ENCODE measurements around the gene BSN. TPM values are rescaled to one million over a fixed set of nuclear protein-coding genes. Genes with fewer than 3 reads are reported as not detected.

Gene BSN
- total and polyA plus RNA-seq, 2 experiments from 2014 or later: 0.50 to 5.1 TPM

GRCh38 chr3:49531218-49531617 is 23.1 kb upstream of the BSN start (continued):
- no peak for TF ChIP-seq CTCF (conservative IDR thresholded peaks at IDR 0.05; ENCODE audit: low read depth in 2 of 2)

- H3K27ac ChIP-seq (ENCODE audit: low read depth): no peak overlapping the region
- no peak overlapping the region for H3K4me3 ChIP-seq
- no peaks in the 10 kb centered on the region for H3K27me3 ChIP-seq (ENCODE audit: insufficient read depth)
- no peak overlapping the region for H2AFZ ChIP-seq
- Mint-ChIP-seq H3K4me3 (no peak overlapping the region), H3K9me3 (no peaks in the 10 kb centered on the region), H3K27me3 (ENCODE audit: insufficient read depth, low read depth, poor library complexity) (peaks cover 15% of the 10 kb centered on the region), H3K27ac (no peak overlapping the region), H3K36me3 (ENCODE audit: low read depth) (peaks cover 45% of the 10 kb centered on the region), H3K4me1 (peaks cover 17% of the 10 kb centered on the region)
- no peak for ATAC-seq
- H3K79me2 ChIP-seq (replicated peaks; ENCODE audit: insufficient read depth): peaks cover 18% of the 10 kb centered on the region
- DNase-seq (ENCODE audit: low spot score): no peak
- H3K4me2 ChIP-seq: no peak overlapping the region
- H3K9me2 ChIP-seq (ENCODE audit: insufficient read depth): no peaks in the 10 kb centered on the region
- peaks cover 6% of the 10 kb centered on the region for H4K20me1 ChIP-seq (replicated peaks; ENCODE audit: insufficient read depth)
- H3K36me3 ChIP-seq (ENCODE audit: insufficient read depth): no peaks in the 10 kb centered on the region
- no peaks in the 10 kb centered on the region for H3K4me1 ChIP-seq (ENCODE audit: insufficient read depth)
- peaks cover 4% of the 10 kb centered on the region for H3F3A ChIP-seq (replicated peaks; ENCODE audit: low read depth)
- TF ChIP-seq ZNF114 (CRISPR knock-in tag; IDR thresholded peaks at IDR 0.05): no peak
- no peak for TF ChIP-seq EZH2 (IDR thresholded peaks at IDR 0.05; ENCODE audit: low read depth, unreplicated experiment)
- no peak for TF ChIP-seq CREB1 (CRISPR knock-in tag; IDR thresholded peaks at IDR 0.05; ENCODE audit: low read depth)
- TF ChIP-seq, protein P1, sequence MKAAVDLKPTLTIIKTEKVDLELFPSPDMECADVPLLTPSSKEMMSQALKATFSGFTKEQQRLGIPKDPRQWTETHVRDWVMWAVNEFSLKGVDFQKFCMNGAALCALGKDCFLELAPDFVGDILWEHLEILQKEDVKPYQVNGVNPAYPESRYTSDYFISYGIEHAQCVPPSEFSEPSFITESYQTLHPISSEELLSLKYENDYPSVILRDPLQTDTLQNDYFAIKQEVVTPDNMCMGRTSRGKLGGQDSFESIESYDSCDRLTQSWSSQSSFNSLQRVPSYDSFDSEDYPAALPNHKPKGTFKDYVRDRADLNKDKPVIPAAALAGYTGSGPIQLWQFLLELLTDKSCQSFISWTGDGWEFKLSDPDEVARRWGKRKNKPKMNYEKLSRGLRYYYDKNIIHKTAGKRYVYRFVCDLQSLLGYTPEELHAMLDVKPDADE (IDR thresholded peaks at IDR 0.05): no peak
- TF ChIP-seq POLR2AphosphoS5 (IDR thresholded peaks at IDR 0.05; ENCODE audit: low read depth): no peak
- TF ChIP-seq JUNB (IDR thresholded peaks at IDR 0.05; ENCODE audit: unreplicated experiment): no peak
- no peak for TF ChIP-seq CTCF (conservative IDR thresholded peaks at IDR 0.05; ENCODE audit: low read depth in 2 of 2)
- TF ChIP-seq NANOG (IDR thresholded peaks at IDR 0.05; ENCODE audit: borderline replicate concordance): no peak
- TF ChIP-seq ZNF331 (CRISPR knock-in tag; IDR thresholded peaks at IDR 0.05; ENCODE audit: low read depth): no peak
- no peak for TF ChIP-seq ZNF462 (CRISPR knock-in tag; IDR thresholded peaks at IDR 0.05)
- TF ChIP-seq, protein P2, sequence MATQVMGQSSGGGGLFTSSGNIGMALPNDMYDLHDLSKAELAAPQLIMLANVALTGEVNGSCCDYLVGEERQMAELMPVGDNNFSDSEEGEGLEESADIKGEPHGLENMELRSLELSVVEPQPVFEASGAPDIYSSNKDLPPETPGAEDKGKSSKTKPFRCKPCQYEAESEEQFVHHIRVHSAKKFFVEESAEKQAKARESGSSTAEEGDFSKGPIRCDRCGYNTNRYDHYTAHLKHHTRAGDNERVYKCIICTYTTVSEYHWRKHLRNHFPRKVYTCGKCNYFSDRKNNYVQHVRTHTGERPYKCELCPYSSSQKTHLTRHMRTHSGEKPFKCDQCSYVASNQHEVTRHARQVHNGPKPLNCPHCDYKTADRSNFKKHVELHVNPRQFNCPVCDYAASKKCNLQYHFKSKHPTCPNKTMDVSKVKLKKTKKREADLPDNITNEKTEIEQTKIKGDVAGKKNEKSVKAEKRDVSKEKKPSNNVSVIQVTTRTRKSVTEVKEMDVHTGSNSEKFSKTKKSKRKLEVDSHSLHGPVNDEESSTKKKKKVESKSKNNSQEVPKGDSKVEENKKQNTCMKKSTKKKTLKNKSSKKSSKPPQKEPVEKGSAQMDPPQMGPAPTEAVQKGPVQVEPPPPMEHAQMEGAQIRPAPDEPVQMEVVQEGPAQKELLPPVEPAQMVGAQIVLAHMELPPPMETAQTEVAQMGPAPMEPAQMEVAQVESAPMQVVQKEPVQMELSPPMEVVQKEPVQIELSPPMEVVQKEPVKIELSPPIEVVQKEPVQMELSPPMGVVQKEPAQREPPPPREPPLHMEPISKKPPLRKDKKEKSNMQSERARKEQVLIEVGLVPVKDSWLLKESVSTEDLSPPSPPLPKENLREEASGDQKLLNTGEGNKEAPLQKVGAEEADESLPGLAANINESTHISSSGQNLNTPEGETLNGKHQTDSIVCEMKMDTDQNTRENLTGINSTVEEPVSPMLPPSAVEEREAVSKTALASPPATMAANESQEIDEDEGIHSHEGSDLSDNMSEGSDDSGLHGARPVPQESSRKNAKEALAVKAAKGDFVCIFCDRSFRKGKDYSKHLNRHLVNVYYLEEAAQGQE (IDR thresholded peaks at IDR 0.05; ENCODE audit: unreplicated experiment): no peak
These were observed 22.6 kb upstream of the BSN start for GRCh38 chr3:49531715-49532114.
